Activated CD8-positive, alpha-beta T cell treated with anti-CD3 and anti-CD28 coated beads for 36 hours (primary cell): ENCODE measurements around the gene SYNE2. TPM values are rescaled to one million over a fixed set of nuclear protein-coding genes. Genes with fewer than 3 reads are reported as not detected.

Experiments
- ATAC-seq: fragments of 200-7000 bp; cut with Tn5 transposase; one replicate; pipeline ENCODE4 v1.10.0; 2021; ENCODE audit warnings: mild to moderate bottlenecking, moderate library complexity
- CTCF ChIA-PET: fragments of 350-600 bp; sonication (Branson Sonifier 250); formaldehyde crosslinking; loops from one replicate; lab custom pipeline; 2021; ENCODE audit warnings: antibody characterized with exemption; lab: Charles Lee
- POLR2A ChIA-PET: fragments of 350-600 bp; sonication (Branson Sonifier 250); formaldehyde crosslinking; loops from one replicate; lab custom pipeline; 2021; ENCODE audit warnings: antibody characterized with exemption; lab: Charles Lee
- DNase-seq: peaks from one replicate; pipeline ENCODE4 v3.0.0-alpha.2; 2020
- H3K27ac Mint-ChIP-seq: one replicate; pipeline ENCODE4 v1.8.0; 2021; ENCODE audit warnings: mild to moderate bottlenecking, mixed read lengths
- H3K27me3 Mint-ChIP-seq: one replicate; pipeline ENCODE4 v1.8.0; 2021; ENCODE audit warnings: mixed read lengths
- H3K36me3 Mint-ChIP-seq: one replicate; pipeline ENCODE4 v1.8.0; 2021; ENCODE audit warnings: low read depth, mixed read lengths
- H3K4me1 Mint-ChIP-seq: one replicate; pipeline ENCODE4 v1.8.0; 2021; ENCODE audit warnings: low read depth, mixed read lengths
- H3K4me3 Mint-ChIP-seq: one replicate; pipeline ENCODE4 v1.8.0; 2021; ENCODE audit warnings: mild to moderate bottlenecking, moderate library complexity, mixed read lengths
- H3K9me3 Mint-ChIP-seq: one replicate; pipeline ENCODE4 v1.8.0; 2021; ENCODE audit warnings: mixed read lengths
- intact Hi-C: fragments of 100-400 bp; cut with micrococcal nuclease; formaldehyde crosslinking; loops from one replicate; pipeline ENCODE4 v1.10.0; 2022
- total RNA-seq, 2 experiments: library from RNA; stranded (reverse); gene quantifications; one replicate each; pipeline ENCODE4 v1.2.3, GENCODE V29; 2021
- TF ChIP-seq, protein P1 (sequence below): fragments of 200-600 bp; IDR thresholded peaks from one replicate; pipeline ENCODE4 v1.8.0; 2022; ENCODE audit warnings: antibody characterized with exemption, mild to moderate bottlenecking

Gene SYNE2
- total RNA-seq, 2 experiments from 2014 or later = 28.1 to 29.0 TPM

DNA sequence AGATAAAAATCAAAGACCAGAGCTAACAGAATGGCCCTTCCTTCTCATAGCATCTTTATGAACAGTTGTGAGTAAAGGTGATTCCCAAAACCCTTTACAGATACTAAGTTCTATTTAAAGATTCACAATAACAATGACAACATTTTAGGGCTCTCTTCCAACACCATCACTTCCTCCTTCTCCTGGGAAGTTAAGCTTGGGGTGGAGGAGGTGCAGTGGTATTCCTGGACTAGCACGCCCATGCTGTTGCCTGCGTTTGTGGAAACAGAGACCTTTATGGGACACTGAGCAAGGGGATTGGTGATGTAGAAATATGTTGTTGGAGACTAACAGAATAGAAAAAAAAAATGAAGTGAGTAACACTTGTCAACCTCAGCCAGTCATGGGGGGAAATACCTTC lies 22.5 kb downstream of the SYNE2 start:
- Mint-ChIP-seq H3K27me3 (no peaks in the 10 kb centered on the region), H3K36me3 (peaks cover 5% of the 10 kb centered on the region)

DNA sequence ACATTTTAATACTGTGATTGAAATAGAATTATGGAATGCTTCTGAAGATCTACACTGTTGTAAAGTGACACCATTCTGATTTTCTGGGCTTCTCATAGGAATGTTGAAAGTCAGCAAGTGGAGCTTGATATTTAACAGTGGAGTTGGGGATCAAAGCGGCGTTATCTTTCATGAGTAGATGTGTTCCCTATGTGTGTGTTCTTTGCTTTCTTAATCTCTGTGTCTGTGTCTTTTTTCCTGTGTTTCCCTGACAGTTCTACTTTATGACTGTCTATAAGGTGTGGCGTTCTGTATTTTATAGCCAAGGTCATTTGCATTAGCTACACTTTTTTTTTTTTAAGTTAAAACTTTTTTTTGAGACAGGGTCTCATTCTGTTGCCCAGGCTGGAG lies 24.7 kb downstream of the SYNE2 start:
- Mint-ChIP-seq H3K4me3 (no peak overlapping the region), H3K9me3 (no peaks in the 10 kb centered on the region), H3K4me1 (peaks cover 40% of the 10 kb centered on the region), H3K27me3 (no peaks in the 10 kb centered on the region), H3K27ac (no peak overlapping the region), H3K36me3 (peaks cover 5% of the 10 kb centered on the region)
- DNase-seq = no peak
- ChIA-PET CTCF (no interaction called here), POLR2A (interaction anchor here (0.5 to 0.6 kb wide), 2 partner anchors 230 to 352 kb away, joined by 3 read pairs; no protein-coding TSS in a partner anchor)
- ATAC-seq = no peak
- intact Hi-C loops = no loop called here
- TF ChIP-seq, protein P1, sequence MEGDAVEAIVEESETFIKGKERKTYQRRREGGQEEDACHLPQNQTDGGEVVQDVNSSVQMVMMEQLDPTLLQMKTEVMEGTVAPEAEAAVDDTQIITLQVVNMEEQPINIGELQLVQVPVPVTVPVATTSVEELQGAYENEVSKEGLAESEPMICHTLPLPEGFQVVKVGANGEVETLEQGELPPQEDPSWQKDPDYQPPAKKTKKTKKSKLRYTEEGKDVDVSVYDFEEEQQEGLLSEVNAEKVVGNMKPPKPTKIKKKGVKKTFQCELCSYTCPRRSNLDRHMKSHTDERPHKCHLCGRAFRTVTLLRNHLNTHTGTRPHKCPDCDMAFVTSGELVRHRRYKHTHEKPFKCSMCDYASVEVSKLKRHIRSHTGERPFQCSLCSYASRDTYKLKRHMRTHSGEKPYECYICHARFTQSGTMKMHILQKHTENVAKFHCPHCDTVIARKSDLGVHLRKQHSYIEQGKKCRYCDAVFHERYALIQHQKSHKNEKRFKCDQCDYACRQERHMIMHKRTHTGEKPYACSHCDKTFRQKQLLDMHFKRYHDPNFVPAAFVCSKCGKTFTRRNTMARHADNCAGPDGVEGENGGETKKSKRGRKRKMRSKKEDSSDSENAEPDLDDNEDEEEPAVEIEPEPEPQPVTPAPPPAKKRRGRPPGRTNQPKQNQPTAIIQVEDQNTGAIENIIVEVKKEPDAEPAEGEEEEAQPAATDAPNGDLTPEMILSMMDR = no peak

More for the DNA sequence above, 22.5 kb downstream of the SYNE2 start:
- TF ChIP-seq, protein P1 = no peak
- no peak overlapping the region for H3K4me3 Mint-ChIP-seq
- ATAC-seq (no peak), DNase-seq (no peak)
- POLR2A ChIA-PET = no interaction called here
- CTCF ChIA-PET = no interaction called here
- H3K4me1 Mint-ChIP-seq = peaks cover 40% of the 10 kb centered on the region
- intact Hi-C loops = no loop called here
- H3K27ac Mint-ChIP-seq = no peak overlapping the region
- H3K9me3 Mint-ChIP-seq = no peaks in the 10 kb centered on the region

DNA sequence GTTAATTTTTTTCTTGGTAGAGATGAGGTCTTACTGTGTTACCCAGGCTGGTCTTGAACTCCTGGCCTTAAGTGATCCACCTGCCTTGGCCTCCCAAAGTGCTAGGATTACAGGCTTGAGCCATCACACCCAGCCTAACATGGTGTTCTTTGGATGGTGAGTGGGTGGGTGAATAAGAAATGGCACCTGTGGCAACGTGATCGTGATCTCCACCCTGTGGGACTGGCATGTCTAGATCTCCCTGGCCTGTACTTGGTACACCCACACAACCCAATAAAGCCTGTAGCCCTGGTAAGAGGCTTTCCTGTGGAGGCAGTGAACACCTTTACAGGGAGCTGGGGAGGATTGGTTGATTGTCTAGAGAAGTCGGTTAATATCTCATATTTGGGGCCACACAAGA lies 25.2 kb downstream of the SYNE2 start:
- CTCF ChIA-PET = no interaction called here
- POLR2A ChIA-PET = no interaction called here
- peaks cover 35% of the 10 kb centered on the region for H3K4me1 Mint-ChIP-seq
- ATAC-seq = no peak
- intact Hi-C loops = no loop called here
- DNase-seq = no peak
- H3K4me3 Mint-ChIP-seq = no peak overlapping the region
- no peaks in the 10 kb centered on the region for H3K9me3 Mint-ChIP-seq
- no peak overlapping the region for H3K27ac Mint-ChIP-seq
- H3K27me3 Mint-ChIP-seq = no peaks in the 10 kb centered on the region
- TF ChIP-seq, protein P1 = no peak
- H3K36me3 Mint-ChIP-seq = peaks cover 5% of the 10 kb centered on the region

DNA sequence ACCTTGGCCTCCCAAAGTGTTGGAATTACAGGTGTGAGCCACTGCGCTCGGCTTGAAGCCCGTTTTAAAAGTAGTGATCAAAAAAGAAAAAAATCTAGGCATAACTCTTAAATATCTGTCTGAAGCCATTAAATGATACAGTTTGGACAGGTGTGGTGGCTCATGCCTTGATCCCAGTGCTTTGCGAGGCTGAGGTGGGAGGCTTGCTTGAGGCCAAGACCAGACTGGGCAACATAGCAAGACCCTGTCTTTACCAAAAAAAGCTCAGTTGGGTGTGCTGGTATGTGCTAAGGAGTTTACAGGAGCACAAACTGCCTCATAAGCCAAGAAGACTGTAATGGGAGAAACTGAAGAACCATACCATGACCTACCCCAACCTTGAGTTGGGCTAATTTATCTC lies 26.0 kb downstream of the SYNE2 start:
- no peak overlapping the region for H3K27ac Mint-ChIP-seq
- ATAC-seq = no peak
- ChIA-PET CTCF (no interaction called here), POLR2A (no interaction called here)
- H3K9me3 Mint-ChIP-seq = no peaks in the 10 kb centered on the region
- H3K27me3 Mint-ChIP-seq = no peaks in the 10 kb centered on the region
- H3K4me1 Mint-ChIP-seq = peaks cover 30% of the 10 kb centered on the region
- H3K36me3 Mint-ChIP-seq = peaks cover 5% of the 10 kb centered on the region
- no peak for DNase-seq
- intact Hi-C loops = no loop called here
- TF ChIP-seq, protein P1 = no peak
- H3K4me3 Mint-ChIP-seq = no peak overlapping the region

DNA sequence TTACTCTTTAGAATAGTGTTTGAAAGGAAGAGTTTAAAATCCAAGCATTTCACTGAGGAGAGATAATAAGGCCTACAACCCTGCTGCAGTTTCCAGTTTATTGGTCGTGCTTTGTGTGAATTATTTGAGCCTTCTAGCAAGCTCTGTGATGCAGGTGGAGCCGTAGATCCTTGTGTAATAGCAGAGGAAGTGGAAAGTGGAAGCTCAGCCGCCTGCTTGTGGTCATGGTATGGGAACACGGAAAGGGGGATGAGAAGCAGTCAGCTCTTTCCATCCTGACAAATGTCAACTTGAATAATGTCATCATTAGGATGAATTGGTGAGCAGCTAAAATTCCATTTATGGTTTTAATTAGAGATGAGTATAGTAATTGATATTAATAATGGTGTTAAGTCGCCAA lies 29.1 kb downstream of the SYNE2 start:
- H3K27ac Mint-ChIP-seq = no peak overlapping the region
- H3K27me3 Mint-ChIP-seq = no peaks in the 10 kb centered on the region
- CTCF ChIA-PET = no interaction called here
- no peak overlapping the region for H3K4me3 Mint-ChIP-seq
- TF ChIP-seq, protein P1 = no peak
- no peaks in the 10 kb centered on the region for H3K9me3 Mint-ChIP-seq
- peaks cover 5% of the 10 kb centered on the region for H3K36me3 Mint-ChIP-seq
- POLR2A ChIA-PET = interaction anchor here (1.1 kb wide), 1 partner anchor 14 kb away, joined by 4 read pairs; no protein-coding TSS in a partner anchor
- ATAC-seq (no peak), DNase-seq (no peak)
- H3K4me1 Mint-ChIP-seq = peaks cover 15% of the 10 kb centered on the region
- intact Hi-C loops = no loop called here
